SK-N-SH (cell line): ENCODE measurements around the gene TNFRSF18. TPM values are rescaled to one million over a fixed set of nuclear protein-coding genes. Genes with fewer than 3 reads are reported as not detected.

Experiments used
- CTCF ChIA-PET: fragments of 300-600, 350-600 bp; formaldehyde crosslinking; extraction: SDS; loops from one replicate; lab custom pipeline; 2021; lab: Yijun Ruan, JAX
- POLR2A ChIA-PET: fragments of 350-600 bp; sonication (Branson Sonifier 250); formaldehyde crosslinking; extraction: SDS; loops from one replicate; lab custom pipeline; 2020; ENCODE audit warnings: antibody characterized with exemption, inconsistent platforms; lab: Yijun Ruan, JAX
- DNase-seq: peaks from one replicate; pipeline ENCODE4 v3.0.0; 2012
- H2AFZ ChIP-seq: fragments of 200-600 bp; sonication (generic); 2 replicates; pipeline ENCODE4 v1.8.1; 2016; ENCODE audit warnings: antibody characterized with exemption, mild to moderate bottlenecking, low read depth
- H3F3A ChIP-seq: fragments of 200-600 bp; sonication (generic); replicated peaks from 2 replicates; pipeline ENCODE3; 2016; ENCODE audit warnings: antibody characterized with exemption, mild to moderate bottlenecking; ENCODE audit not compliant: insufficient read depth
- H3K27ac ChIP-seq, 2 experiments: fragments of 200-500 bp in 1 of 2; fragments of 200-600 bp in 1 of 2; sonication (Bioruptor generic) in 1 of 2; sonication (generic), shearing (Covaris generic) in 1 of 2; 2 replicates each; pipeline versions ENCODE4 v1.5.1 to v1.6.1; 2014 to 2016; ENCODE audit warnings: low read depth in 2 of 2, inconsistent platforms in 1 of 2, low read length in 1 of 2, mild to moderate bottlenecking in 1 of 2, mixed read lengths in 1 of 2
- H3K27me3 ChIP-seq: fragments of 200-600 bp; sonication (generic), shearing (Covaris generic); 2 replicates; pipeline ENCODE4 v1.6.1; 2016; ENCODE audit warnings: mixed run types; ENCODE audit not compliant: insufficient read depth
- H3K36me3 ChIP-seq, 2 experiments: fragments of 200-500 bp in 1 of 2; fragments of 200-600 bp in 1 of 2; sonication (Bioruptor generic) in 1 of 2; sonication (generic) in 1 of 2; replicated peaks in 1 of 2; 2 replicates each; pipeline versions ENCODE3 to v1.5.1; 2014 to 2016; ENCODE audit warnings: low read length in 1 of 2, mild to moderate bottlenecking in 1 of 2; ENCODE audit not compliant: insufficient read depth in 2 of 2, control insufficient read depth in 1 of 2
- H3K4me1 ChIP-seq, 2 experiments: fragments of 200-500 bp in 1 of 2; fragments of 200-600 bp in 1 of 2; sonication (Bioruptor generic) in 1 of 2; sonication (generic), shearing (Covaris generic) in 1 of 2; 2 replicates each; pipeline versions ENCODE4 v1.5.1 to v1.6.1; 2014 to 2016; ENCODE audit warnings: low read depth in 1 of 2, low read length in 1 of 2, mixed run types in 1 of 2; ENCODE audit not compliant: insufficient read depth in 2 of 2, control insufficient read depth in 1 of 2
- H3K4me2 ChIP-seq: fragments of 200-600 bp; sonication (generic), shearing (Covaris generic); 2 replicates; pipeline ENCODE4 v1.6.1; 2017; ENCODE audit warnings: mixed run types
- H3K4me3 ChIP-seq, 2 experiments: fragments of 200-500 bp in 1 of 2; fragments of 200-600 bp in 1 of 2; sonication (Bioruptor generic) in 1 of 2; sonication (generic), shearing (Covaris generic) in 1 of 2; 2 replicates each; pipeline versions ENCODE4 v1.5.1 to v1.8.1; 2014 to 2016; ENCODE audit warnings: low read depth in 2 of 2, inconsistent platforms in 1 of 2, low read length in 1 of 2, mild to moderate bottlenecking in 1 of 2, mixed read lengths in 1 of 2, moderate library complexity in 1 of 2
- H3K79me2 ChIP-seq: fragments of 200-600 bp; sonication (generic); 2 replicates; pipeline ENCODE4 v1.8.1; 2017; ENCODE audit warnings: mild to moderate bottlenecking; ENCODE audit not compliant: insufficient read depth
- H3K9ac ChIP-seq: fragments of 200-600 bp; sonication (generic); 2 replicates; pipeline ENCODE4 v1.6.1; 2017; ENCODE audit warnings: mixed run types
- H3K9me2 ChIP-seq: fragments of 200-600 bp; sonication (generic); 2 replicates; pipeline ENCODE4 v1.6.1; 2017; ENCODE audit warnings: mixed run types
- H3K9me3 ChIP-seq: fragments of 200-600 bp; sonication (generic); 2 replicates; pipeline ENCODE4 v1.6.1; 2017; ENCODE audit warnings: mixed run types, mild to moderate bottlenecking, moderate library complexity
- H4K20me1 ChIP-seq: fragments of 200-600 bp; sonication (generic); 2 replicates; pipeline ENCODE4 v1.6.1; 2017; ENCODE audit warnings: mild to moderate bottlenecking, mixed run types; ENCODE audit not compliant: insufficient read depth
- CHD2 ChIP-seq: fragments of 150-350 bp; IDR thresholded peaks from 2 replicates; pipeline ENCODE4 v1.6.1; 2018; ENCODE audit warnings: low read length; ENCODE audit not compliant: partially characterized antibody
- EZH2phosphoT487 ChIP-seq: fragments of 200-600 bp; sonication (generic); IDR thresholded peaks from 2 replicates; pipeline ENCODE4 v1.6.1; 2017; ENCODE audit warnings: low read depth, mixed run types, mild to moderate bottlenecking, antibody characterized with exemption, moderate library complexity, borderline replicate concordance
- FOXJ3 ChIP-seq: sonication (generic); formaldehyde crosslinking; IDR thresholded peaks from 2 replicates; pipeline ENCODE4 v1.5.1; 2020; ENCODE audit warnings: mild to moderate bottlenecking, missing genetic modification reagents
- GATA2 ChIP-seq: sonication (generic); formaldehyde crosslinking; IDR thresholded peaks from 2 replicates; pipeline ENCODE4 v1.5.0; 2020; ENCODE audit warnings: mild to moderate bottlenecking, missing genetic modification reagents
- JUND ChIP-seq: IDR thresholded peaks from 2 replicates; pipeline ENCODE4 v1.4.0; 2012
- MAX ChIP-seq: IDR thresholded peaks from 2 replicates; pipeline ENCODE4 v1.4.0; 2012; ENCODE audit warnings: low read depth
- MEF2A ChIP-seq: IDR thresholded peaks from 2 replicates; pipeline ENCODE4 v1.4.0; 2012; ENCODE audit warnings: low read depth, borderline replicate concordance
- MXI1 ChIP-seq: IDR thresholded peaks from 2 replicates; pipeline ENCODE4 v1.6.1; 2012; ENCODE audit warnings: mild to moderate bottlenecking, low read depth, low read length, improper control_type of control experiment
- POLR2AphosphoS5 ChIP-seq: IDR thresholded peaks from 2 replicates; pipeline ENCODE4 v1.6.1; 2012; ENCODE audit warnings: low read depth, low read length
- RAD21 ChIP-seq: IDR thresholded peaks from 2 replicates; pipeline ENCODE4 v1.6.1; 2012; ENCODE audit warnings: mild to moderate bottlenecking, low read length
- REST ChIP-seq: IDR thresholded peaks from 2 replicates; pipeline ENCODE4 v1.6.1; 2012; ENCODE audit warnings: mild to moderate bottlenecking, low read depth, low read length, moderate library complexity
- RFX5 ChIP-seq: IDR thresholded peaks from 2 replicates; pipeline ENCODE4 v1.6.1; 2012; ENCODE audit warnings: mild to moderate bottlenecking, improper control_type of control experiment, low read length
- SMC3 ChIP-seq: IDR thresholded peaks from 2 replicates; pipeline ENCODE4 v1.6.1; 2012; ENCODE audit warnings: low read depth, low read length, improper control_type of control experiment
- TAF1 ChIP-seq: IDR thresholded peaks from 2 replicates; pipeline ENCODE4 v1.6.1; 2012; ENCODE audit warnings: low read depth, mild to moderate bottlenecking, low read length, moderate library complexity, borderline replicate concordance
- TEAD4 ChIP-seq: IDR thresholded peaks from 2 replicates; pipeline ENCODE4 v1.4.0; 2012; ENCODE audit warnings: mild to moderate bottlenecking, borderline replicate concordance; ENCODE audit not compliant: insufficient read depth
- YY1 ChIP-seq: IDR thresholded peaks from 2 replicates; pipeline ENCODE4 v1.4.0; 2012; ENCODE audit warnings: low read depth, mild to moderate bottlenecking
- ZBTB33 ChIP-seq: IDR thresholded peaks from 2 replicates; pipeline ENCODE4 v1.4.0; 2012; ENCODE audit warnings: low read depth, borderline replicate concordance
- WGBS: methylation state at CpG from one replicate; pipeline ENCODE4 v1.1.6; 2017; ENCODE audit warnings: low lambda C conversion rate; 5-methylcytosine and 5-hydroxymethylcytosine counted together
- polyA plus RNA-seq, 3 experiments: library from polyadenylated mRNA; depleted of rRNA; stranded (reverse); fragments of >200 nt; gene quantifications; 2 replicates each; pipeline ENCODE4 v1.2.3, GENCODE V29; 2012

TNFRSF18 gene
- polyA plus RNA-seq, 1 of the 3 experiments (the other 2 are of a cell fraction), result 0.05 TPM

GRCh38 chr1:1157426-1157913, 48.9 kb downstream of the TNFRSF18 start:
- CTCF ChIA-PET, result interaction anchor here (1.5 kb wide), 1 partner anchor 21 kb away, joined by 3 read pairs; no protein-coding TSS in a partner anchor
- POLR2A ChIA-PET, result interaction anchor here (0.9 kb wide), 1 partner anchor 116 kb away, joined by 4 read pairs; the partner anchor contains the start of gene UBE2J2
- TF ChIP-seq MAX (no peak), ZBTB33 (no peak), POLR2AphosphoS5 (peak; percentile 63)
- TF ChIP-seq, all 33 proteins: peak for 1
- H3K27ac ChIP-seq, result peak overlapping the region in 1 of 2 experiments; percentile 43; a peak in 1 of 4 replicates
- WGBS, result 0% methylated on average over 1 of the region's 29 CpGs
- 0 out of 2 replicates have a peak overlapping the region, but pooled peaks have one; percentile 46 for H2AFZ ChIP-seq
- H3K4me2 ChIP-seq, result peak overlapping the region; percentile 62
- peak overlapping the region in 1 of 2 experiments; percentile 41; a peak in 2 of 4 replicates for H3K4me3 ChIP-seq
- H3K27me3 ChIP-seq, result no peaks in the 10 kb centered on the region
- H3K36me3 ChIP-seq, result no peaks in the 10 kb centered on the region
- H4K20me1 ChIP-seq, result no peaks in the 10 kb centered on the region
- H3K79me2 ChIP-seq, result no peaks in the 10 kb centered on the region
- peak overlapping the region; percentile 46; the same call in 1 of the 2 replicates for H3K9ac ChIP-seq
- H3F3A ChIP-seq, result peaks cover 10% of the 10 kb centered on the region
- peak; percentile 97 for DNase-seq
- H3K4me1 ChIP-seq, result peaks cover 0 to 9% of the 10 kb centered on the region in 2 experiments; a peak in 1 of 4 replicates
- H3K9me3 ChIP-seq, result no peaks in the 10 kb centered on the region
- no peaks in the 10 kb centered on the region for H3K9me2 ChIP-seq

- no peaks in the 10 kb centered on the region for H3K27me3 ChIP-seq
- no peak overlapping the region; a peak in 1 of 4 replicates for H3K4me3 ChIP-seq
- peaks cover 15% of the 10 kb centered on the region for H3F3A ChIP-seq
- ChIA-PET POLR2A (interaction anchor here (0.9 kb wide), 1 partner anchor 116 kb away, joined by 4 read pairs; the partner anchor contains the start of gene UBE2J2), CTCF (interaction anchor here (1.1 to 1.5 kb wide), 2 partner anchors 21 to 35 kb away, joined by 3 to 4 read pairs; no protein-coding TSS in a partner anchor)
- H3K36me3 ChIP-seq, result no peaks in the 10 kb centered on the region
- H3K9ac ChIP-seq, result no peak overlapping the region
- 58% methylated on average over 2 of the region's 9 CpGs for WGBS
- H3K27ac ChIP-seq, result no peak overlapping the region
- peaks cover 0 to 9% of the 10 kb centered on the region in 2 experiments; a peak in 1 of 4 replicates for H3K4me1 ChIP-seq
- H3K9me3 ChIP-seq, result no peaks in the 10 kb centered on the region
- no peaks in the 10 kb centered on the region for H3K9me2 ChIP-seq
- DNase-seq, result peak; percentile 70
- TF ChIP-seq RFX5, result no peak
- no peak for TF ChIP-seq SMC3
- TF ChIP-seq JUND, result no peak
- no peak for TF ChIP-seq FOXJ3 (CRISPR knock-in tag)
- TF ChIP-seq MAX, result no peak
- no peak for TF ChIP-seq ZBTB33
- no peak for TF ChIP-seq REST
- TF ChIP-seq RAD21, result no peak
- TF ChIP-seq MEF2A, result no peak
- TF ChIP-seq GATA2, result no peak
- no peak for TF ChIP-seq EZH2phosphoT487
- no peak for TF ChIP-seq TEAD4
- no peak for TF ChIP-seq CHD2
- TF ChIP-seq MXI1, result no peak
- TF ChIP-seq YY1, result no peak
- TF ChIP-seq TAF1, result no peak
- no peak overlapping the region for H3K4me2 ChIP-seq
- H4K20me1 ChIP-seq, result no peaks in the 10 kb centered on the region
- H2AFZ ChIP-seq, result no peak overlapping the region
- H3K79me2 ChIP-seq, result no peaks in the 10 kb centered on the region
These were observed 49.4 kb downstream of the TNFRSF18 start for GRCh38 chr1:1157033-1157365.
